Measurements from ENCODE around the gene PARD3B. TPM values are rescaled to one million over a fixed set of nuclear protein-coding genes. Genes with fewer than 3 reads are reported as not detected.

PARD3B gene
- total and polyA plus RNA-seq, 2 experiments from 2014 or later: 3.5 to 4.4 TPM

GRCh38 chr2:204722691-204723090, 177.4 kb downstream of the PARD3B start:
- Histone ChIP-seq H3K79me2 (replicated peaks; ENCODE audit: insufficient read depth) (no peaks in the 10 kb centered on the region), H3K9me2 (ENCODE audit: insufficient read depth) (no peaks in the 10 kb centered on the region), H3K4me1 (ENCODE audit: insufficient read depth) (peaks cover 33% of the 10 kb centered on the region), H3K4me3 (no peak overlapping the region), H3F3A (replicated peaks; ENCODE audit: low read depth) (no peaks in the 10 kb centered on the region), H2AFZ (no peak overlapping the region), H3K27ac (ENCODE audit: low read depth) (no peak overlapping the region), H3K27me3 (ENCODE audit: insufficient read depth) (no peaks in the 10 kb centered on the region), H3K36me3 (ENCODE audit: insufficient read depth) (no peaks in the 10 kb centered on the region), H3K4me2 (no peak overlapping the region), H4K20me1 (replicated peaks; ENCODE audit: insufficient read depth) (no peaks in the 10 kb centered on the region)
- ATAC-seq (no peak), DNase-seq (ENCODE audit: low spot score) (no peak)
- Mint-ChIP-seq H3K36me3 (ENCODE audit: low read depth) (no peaks in the 10 kb centered on the region), H3K27ac (no peak overlapping the region), H3K4me3 (no peak overlapping the region), H3K4me1 (peaks cover 28% of the 10 kb centered on the region), H3K27me3 (ENCODE audit: insufficient read depth, low read depth, poor library complexity) (peaks cover 1% of the 10 kb centered on the region), H3K9me3 (no peaks in the 10 kb centered on the region)
- TF ChIP-seq CTCF (conservative IDR thresholded peaks at IDR 0.05; ENCODE audit: low read depth in 2 of 2): no peak
- no peak for TF ChIP-seq ZNF331 (CRISPR knock-in tag; IDR thresholded peaks at IDR 0.05; ENCODE audit: low read depth)
- no peak for TF ChIP-seq CREB1 (CRISPR knock-in tag; IDR thresholded peaks at IDR 0.05; ENCODE audit: low read depth)
- TF ChIP-seq EZH2 (IDR thresholded peaks at IDR 0.05; ENCODE audit: low read depth, unreplicated experiment): no peak
- no peak for TF ChIP-seq POLR2AphosphoS5 (IDR thresholded peaks at IDR 0.05; ENCODE audit: low read depth)
- TF ChIP-seq NANOG (IDR thresholded peaks at IDR 0.05; ENCODE audit: borderline replicate concordance): no peak
- no peak for TF ChIP-seq ZNF114 (CRISPR knock-in tag; IDR thresholded peaks at IDR 0.05)
- TF ChIP-seq STAT1 (IDR thresholded peaks at IDR 0.05; ENCODE audit: unreplicated experiment): no peak
- no peak for TF ChIP-seq ZNF462 (CRISPR knock-in tag; IDR thresholded peaks at IDR 0.05)
- TF ChIP-seq EZH2phosphoT487 (IDR thresholded peaks at IDR 0.05; ENCODE audit: unreplicated experiment): no peak
- no peak for TF ChIP-seq REST (IDR thresholded peaks at IDR 0.05; ENCODE audit: unreplicated experiment)
